NCI-H82 (cell line): ENCODE measurements around the gene RPL32.

ENCODE experiments used
- DNase-seq: peaks from one replicate; lab custom pipeline; 2025; lab: John Stamatoyannopoulos, UW

RPL32 gene

DNA sequence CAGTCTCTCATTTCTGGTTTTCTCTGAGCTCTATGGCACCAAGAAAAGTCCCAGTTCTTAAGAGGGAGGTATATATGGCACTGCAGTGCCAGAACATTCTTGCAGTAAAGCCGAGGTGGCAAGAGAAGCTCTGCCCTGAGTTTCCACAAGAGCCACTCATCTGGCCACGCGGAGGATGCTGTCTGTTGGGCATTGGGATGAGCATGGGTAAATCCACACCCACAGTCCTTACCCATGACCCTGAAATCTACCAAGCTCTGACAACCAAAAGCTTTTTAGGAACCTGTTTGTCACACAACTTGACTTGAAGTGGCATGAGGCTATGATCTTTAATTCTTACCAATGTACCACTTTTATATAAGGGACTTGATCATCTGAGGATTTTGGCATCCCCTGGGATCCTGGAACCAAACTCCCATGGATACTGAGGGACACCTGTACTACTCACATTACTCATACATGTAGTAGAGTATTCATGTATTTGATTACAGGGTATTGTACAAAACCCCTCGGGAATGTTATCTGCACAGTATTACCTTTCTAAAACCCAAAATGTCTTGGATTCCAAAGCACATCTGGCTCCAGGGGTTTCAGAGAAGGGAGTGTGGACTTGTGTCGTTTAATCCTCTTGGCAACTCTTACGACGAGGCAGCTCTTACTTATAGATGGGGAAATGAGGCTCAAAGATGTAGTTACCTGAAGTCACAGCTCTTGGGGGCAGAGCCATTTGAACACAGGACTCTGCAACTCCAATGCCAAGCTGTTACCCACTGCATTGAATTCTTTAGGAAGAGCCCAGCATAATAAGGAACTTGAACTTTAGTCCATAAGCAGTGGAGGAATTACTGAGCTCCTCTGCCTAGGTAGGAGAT lies 8.8 kb downstream of the RPL32 start:
- DNase-seq, result peak; percentile 41

DNA sequence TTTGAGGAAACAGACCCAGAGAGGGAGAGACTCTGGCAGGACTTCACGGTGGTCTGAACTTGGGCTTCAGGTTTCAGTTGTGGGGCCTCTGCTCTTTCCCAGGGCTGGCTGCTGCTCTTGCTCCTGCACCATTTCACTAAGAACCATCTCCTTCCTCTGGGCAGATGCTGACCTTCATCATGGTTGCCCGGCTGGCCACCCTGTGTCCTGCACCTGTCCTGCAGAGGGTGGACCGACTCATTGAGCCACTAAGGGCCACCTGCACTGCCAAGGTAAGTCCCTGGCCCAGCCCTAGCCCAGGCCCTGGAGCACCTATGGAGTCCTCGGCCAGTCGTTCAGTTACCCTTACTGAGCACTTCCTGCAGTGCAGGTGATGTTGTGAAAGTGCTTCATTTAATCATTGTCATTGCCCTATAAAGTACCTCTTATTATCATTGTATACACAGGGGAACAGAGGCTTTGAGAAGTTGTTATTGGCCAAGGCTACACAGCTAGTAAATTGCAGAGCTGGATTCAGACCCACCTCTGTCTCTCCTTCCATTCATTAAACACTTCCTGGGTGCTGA lies 10.0 kb downstream of the RPL32 start:
- DNase-seq, result no peak

DNA sequence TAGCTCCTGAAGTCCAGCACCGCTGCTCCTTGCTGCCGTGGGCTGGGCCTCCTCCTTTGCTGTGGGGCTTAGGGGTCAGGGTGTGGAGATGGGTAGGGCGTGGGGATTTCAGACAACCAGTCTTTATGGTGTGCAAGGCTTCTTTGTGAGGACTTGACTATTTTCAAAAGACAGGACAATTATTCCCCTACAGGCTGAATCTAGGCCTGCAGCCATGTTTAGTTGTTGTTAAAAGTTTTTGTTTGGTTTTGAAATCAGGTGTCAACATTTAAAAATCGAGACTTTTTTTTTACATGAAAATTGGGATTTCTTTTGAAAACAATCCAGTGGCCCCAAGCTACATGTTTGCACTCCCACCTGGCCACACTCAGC lies 10.6 kb downstream of the RPL32 start:
- DNase-seq, result no peak

DNA sequence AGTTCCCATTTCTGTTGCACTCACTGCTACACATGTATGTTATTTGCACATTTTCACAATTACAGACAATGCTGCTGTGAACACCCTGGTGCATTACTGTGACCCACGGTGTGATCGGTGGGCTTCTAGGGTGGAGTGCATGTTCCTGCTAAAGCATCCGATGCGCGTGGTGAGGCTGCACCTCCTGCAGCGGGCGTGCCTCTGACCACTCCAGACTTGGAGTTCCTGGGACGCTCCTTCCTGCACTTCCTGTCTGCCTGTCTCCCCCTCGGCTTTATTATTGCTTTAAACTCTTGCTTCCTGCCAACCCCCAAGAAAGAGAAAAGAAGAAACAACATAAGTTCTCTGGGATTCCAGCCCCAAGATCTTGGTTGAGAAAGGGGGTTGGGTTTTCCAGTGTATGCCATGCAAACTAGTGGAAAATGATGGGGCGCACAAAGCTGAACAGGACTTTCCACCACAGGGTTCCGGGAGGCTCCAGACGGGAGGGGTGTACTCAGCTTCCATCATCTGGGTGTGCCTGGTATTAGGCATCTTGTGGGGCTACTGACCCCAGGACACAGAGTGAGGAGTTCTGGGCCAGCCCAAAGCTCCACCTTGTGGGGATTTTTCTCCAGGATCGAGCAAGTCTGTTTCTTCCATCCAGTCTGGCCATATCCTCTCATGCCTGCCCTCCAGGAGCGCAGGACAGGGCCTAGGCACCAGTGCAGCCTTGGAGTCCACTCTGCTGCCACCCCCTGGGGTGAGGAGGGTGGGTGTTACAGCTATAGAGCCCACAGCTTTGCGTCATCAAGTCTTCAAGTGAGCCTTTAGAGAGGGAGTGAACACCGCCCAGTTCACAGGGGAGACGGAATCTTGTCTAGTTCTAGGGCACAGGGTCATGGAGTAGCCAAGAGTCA lies 11.2 kb downstream of the RPL32 start:
- DNase-seq, result no peak

DNA sequence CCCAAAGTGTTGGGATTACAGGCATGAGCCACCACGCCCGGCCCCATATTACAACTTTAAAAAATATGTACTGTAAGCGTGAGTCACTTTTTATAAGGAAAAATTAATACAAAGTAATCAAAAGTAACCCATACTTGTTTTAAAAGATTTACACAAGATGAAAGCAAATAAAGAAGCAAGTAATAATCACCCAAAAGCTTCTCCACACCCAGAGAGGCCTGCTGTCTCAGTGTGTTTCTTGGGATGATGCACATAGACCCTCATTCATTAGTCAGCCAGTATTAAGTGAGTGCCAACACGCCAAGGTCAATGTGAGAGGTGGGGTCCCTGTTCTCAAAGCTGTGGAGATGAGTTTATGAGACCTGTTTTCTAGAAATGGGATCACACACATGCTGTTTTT lies 12.0 kb downstream of the RPL32 start:
- no peak for DNase-seq

DNA sequence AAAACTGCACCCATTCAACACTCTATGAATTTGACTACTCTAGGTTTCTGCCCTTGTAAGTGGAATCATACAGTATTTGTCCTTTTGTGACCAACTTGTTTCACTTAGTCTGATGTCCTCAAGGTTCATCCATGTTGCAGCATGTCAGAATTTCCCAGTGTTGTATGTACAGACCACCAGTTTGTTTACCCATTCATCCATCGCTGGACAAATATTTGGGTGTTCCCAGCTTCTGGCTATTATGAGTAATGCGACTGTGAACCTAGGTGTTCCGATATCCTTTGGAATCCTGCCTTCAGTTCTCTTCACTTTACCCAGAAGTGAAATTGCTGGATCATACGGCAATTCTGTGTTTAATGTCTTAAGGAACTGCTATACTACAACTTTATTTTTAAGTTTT lies 12.6 kb downstream of the RPL32 start:
- DNase-seq, result no peak

DNA sequence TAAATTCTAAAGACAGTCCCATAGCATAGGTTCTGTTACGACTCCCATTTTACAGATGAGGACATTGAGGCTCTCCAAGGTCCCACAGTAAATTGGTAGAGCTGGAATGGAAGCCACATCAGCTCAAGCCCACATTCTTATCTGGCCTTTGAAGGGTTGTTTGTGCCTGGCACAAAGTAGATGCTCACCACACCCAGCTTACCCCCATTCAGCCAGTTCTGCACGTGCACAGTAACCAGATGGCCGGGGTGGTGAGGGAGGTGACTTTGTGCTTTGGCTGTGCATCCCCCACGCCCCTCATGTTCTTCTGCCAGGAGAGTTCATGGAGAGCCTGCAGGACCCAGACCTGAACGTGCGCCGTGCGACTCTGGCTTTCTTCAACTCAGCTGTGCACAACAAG lies 16.2 kb downstream of the RPL32 start:
- DNase-seq, result no peak

DNA sequence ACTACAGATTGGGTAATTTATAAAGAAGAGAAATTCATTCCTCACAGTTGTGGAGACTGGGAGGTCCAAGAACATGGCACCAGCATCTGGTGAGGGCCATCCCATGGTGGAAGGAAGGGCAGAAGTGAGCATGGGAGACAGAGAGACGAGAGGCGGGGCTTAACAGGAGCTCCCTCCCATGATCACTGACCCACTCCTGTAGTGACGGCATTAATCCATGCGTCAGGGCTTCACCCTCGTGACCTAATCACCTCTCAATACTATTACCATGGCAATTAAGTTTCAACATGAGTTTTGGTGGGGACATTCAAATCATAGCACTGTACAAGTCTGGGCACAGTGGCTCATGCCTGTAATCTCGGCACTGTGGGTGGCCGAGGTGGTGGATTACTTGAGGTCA lies 17.1 kb downstream of the RPL32 start:
- no peak for DNase-seq

DNA sequence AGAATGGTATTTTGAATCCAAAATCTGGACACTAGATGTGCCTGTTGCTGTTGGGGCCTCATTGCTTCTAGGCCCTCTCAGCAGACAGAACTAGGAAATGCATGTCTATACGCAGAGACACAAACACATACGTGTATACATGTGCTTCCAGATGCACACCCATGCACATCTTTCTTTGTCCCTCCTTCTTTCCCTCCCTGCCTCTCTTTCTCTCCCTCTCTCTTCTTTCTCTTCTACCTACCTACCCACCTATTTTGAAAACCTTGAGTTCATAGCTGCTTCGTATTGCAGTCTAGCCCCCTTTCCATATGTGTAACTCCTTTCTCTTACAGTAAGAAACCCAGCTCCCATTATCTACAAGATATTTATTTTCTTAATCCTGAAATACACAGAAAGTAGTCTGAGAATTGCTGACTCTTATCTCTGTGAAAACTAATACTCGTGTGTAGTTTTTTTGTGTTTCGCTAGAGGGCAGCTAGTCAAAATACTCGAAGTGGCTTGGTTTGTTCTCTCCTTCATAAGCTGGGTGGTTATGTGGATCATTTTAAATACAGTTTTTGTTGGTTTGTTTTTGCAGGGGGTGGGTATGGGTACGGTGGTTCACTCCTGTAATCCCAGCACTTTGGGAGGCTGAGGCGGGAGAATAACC lies 18.5 kb downstream of the RPL32 start:
- no peak for DNase-seq

DNA sequence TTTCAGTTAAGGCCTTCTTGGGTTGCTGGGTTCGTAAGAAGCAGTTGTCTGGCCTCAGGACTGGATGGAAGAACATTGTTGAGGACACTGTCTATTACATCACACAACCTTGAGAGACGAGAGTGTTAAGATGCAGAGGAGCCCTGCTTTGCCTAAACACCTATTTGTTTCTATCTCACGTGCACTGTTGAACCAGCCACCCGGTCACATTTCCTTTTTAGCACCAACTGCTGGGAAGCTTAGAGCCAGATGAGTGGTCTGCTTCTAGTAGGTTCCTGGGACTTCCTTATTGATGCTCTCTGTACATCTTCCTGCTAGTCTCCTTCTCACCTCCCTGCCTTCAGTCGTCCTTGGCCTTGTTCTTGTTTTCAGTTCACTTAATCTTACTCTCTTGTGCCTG lies 22.6 kb downstream of the RPL32 start:
- no peak for DNase-seq

DNA sequence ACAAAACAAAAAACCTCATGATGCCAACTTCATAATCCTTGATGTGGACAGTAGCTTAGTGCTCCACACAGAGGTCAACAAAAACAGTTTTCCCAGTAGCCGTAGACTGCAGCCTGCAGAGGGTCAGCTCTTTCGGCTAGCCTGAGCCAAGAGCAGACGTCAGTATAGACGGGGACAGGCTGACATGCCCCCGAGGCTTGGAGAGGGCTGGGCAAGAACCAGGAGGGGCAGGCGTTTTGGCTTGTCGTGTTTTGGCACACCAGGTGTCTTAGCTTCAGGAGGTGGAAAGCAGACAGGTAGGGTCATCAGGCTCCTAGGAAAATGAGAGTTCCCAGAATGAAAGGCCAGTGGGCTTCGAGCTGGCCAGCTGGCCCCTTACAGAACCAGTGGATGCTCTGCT lies 23.1 kb downstream of the RPL32 start:
- no peak for DNase-seq

DNA sequence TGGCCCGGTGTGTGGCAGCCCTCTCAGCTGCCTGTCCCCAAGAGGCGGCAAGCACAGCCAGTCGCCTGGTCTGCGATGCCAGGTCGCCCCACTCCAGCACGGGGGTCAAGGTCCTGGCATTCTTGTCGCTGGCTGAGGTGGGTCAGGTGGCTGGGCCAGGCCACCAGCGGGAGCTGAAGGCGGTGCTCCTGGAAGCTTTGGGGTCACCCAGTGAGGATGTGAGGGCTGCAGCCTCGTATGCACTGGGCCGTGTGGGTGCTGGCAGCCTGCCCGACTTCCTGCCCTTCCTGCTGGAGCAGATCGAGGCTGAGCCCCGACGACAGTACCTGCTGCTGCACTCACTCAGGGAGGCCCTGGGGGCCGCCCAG lies 24.0 kb downstream of the RPL32 start:
- no peak for DNase-seq

DNA sequence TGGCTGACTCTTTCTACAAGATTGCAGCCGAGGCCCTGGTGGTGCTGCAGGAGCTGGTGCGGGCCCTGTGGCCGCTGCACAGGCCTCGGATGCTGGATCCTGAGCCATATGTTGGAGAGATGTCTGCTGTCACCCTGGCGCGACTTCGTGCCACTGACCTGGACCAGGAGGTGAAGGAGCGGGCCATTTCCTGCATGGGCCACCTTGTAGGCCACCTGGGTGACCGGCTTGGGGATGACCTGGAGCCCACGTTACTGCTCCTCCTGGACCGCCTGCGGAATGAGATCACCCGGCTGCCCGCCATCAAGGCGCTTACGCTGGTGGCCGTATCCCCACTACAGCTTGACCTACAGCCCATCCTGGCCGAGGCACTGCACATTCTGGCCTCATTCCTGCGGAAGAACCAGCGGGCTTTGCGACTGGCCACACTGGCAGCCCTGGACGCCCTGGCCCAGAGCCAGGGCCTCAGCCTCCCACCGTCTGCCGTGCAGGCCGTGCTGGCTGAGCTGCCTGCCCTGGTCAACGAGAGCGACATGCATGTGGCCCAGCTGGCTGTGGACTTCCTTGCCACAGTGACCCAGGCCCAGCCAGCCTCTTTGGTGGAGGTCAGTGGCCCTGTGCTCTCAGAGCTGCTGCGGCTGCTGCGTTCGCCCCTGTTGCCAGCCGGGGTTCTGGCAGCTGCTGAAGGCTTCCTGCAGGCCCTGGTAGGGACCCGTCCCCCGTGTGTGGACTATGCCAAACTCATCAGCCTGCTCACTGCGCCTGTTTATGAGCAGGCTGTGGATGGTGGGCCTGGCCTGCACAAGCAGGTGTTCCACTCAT lies 24.6 kb downstream of the RPL32 start:
- DNase-seq, result no peak

DNA sequence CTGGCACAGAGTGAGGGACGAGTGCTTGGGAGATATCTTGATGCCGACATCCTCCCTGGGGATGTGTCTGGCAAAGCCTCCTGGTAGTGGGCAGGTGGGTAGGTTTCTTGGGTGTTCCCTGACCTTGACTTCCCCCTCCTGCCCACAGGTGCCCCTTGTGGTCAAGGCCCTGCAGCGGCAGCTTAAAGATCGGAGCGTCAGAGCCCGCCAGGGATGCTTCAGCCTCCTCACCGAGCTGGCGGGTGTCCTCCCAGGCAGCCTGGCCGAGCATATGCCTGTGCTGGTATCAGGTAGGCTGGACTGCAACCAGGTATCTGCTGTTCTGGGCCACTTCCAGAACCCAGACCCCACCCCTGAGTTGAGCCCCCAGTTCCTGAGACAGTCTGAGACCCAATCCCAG lies 25.6 kb downstream of the RPL32 start:
- no peak for DNase-seq

DNA sequence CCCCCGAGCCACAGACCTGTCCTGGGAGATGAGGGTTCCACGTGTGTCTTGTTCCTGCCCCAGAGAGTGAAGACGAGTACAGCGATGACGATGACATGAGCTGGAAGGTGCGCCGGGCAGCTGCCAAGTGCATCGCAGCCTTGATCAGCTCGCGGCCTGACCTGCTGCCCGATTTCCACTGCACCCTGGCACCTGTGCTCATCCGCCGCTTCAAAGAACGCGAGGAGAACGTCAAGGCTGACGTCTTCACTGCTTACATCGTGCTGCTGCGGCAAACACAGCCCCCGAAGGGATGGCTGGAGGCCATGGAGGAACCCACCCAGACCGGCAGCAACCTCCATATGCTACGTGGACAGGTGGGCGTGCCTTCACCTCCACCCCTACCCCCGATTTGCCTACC lies 26.3 kb downstream of the RPL32 start:
- DNase-seq, result no peak

DNA sequence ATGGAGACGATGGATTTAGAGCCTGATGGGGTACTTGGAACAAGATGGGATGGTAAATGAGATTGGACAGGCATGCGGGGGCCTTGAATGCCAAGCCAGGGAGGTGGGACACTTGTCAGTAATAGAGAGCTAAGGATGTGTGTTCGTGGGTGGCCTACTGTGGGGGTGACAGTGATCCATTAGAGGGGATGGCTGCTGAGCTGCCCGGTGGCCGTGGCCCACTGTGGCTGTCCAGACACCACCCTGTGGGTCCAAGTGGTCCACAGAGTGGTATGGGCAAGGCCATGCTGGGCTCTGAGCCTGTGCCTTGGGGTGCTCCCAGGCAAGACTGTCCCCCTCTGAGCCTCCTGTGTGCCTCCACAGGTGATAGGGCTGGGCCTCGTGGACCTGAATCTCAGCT lies 27.4 kb downstream of the RPL32 start:
- DNase-seq, result no peak

DNA sequence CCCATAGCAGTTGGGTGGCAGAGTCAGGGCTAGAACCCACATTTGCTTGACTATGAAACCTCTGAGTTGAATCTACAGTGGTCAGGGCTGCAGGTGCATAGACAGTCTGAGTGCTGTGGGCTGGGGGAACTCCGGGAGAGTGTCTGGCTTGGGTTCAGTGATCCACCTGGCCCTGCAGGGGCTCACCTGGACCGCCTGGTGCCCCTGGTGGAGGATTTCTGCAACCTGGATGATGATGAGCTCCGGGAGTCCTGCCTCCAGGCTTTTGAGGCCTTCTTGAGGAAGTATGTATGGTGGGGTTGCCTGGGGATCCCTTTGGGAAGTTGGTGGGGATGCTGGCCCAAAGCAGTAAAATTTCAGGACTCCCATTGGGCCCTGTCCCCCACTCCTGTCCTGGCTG lies 28.6 kb downstream of the RPL32 start:
- DNase-seq, result no peak

DNA sequence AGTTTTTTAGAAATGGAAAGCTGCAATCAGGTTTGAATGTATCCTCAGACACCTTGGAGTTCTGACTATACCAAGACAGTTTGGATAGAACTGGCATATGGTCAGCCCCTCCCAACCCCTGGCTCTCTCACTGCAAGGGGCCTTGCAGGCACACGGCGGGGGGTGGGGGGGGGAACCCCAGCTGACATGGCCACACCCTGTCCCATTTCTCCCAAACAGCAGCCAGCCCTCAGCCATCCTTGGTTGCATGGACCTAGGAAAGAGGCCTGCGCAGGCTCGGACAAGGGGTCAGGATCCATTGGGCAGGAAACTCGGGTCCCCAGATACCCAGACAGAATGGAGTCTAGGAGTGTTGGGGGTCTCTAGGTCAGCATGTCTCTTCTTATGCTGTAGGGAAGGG lies 30.4 kb downstream of the RPL32 start:
- DNase-seq, result no peak

DNA sequence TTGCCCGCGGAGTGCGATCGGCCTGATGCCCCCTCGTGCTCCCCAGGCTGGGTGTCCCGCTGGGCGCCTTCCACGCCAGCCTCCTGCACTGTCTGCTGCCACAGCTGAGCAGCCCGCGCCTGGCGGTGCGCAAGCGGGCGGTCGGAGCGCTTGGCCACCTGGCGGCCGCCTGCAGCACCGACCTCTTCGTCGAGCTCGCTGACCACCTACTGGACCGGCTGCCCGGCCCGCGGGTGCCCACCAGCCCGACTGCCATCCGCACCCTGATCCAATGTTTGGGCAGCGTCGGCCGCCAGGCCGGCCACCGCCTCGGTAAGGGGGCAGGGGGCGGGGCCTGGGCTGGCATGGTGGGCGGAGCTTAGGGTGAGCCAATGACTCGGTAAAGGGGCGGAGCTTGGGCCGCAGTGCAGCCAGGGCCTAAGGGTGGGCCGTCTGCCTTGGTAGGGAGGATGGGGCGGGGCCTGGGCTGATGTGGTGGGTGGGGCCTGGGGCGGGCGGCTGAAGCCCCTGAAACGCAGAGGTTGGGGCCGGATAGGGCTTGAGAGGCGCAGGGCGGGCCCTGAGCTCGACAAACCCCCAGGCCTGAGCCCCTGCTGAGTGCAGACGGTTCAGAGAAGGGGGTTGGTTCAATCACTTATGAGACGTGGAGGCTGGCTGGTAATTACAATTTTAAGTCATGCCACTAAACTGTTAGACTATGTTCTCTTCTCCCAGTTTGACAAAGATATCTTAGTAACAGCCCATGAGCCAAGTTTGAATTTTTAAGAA lies 31.2 kb downstream of the RPL32 start:
- DNase-seq, result peak; percentile 29

DNA sequence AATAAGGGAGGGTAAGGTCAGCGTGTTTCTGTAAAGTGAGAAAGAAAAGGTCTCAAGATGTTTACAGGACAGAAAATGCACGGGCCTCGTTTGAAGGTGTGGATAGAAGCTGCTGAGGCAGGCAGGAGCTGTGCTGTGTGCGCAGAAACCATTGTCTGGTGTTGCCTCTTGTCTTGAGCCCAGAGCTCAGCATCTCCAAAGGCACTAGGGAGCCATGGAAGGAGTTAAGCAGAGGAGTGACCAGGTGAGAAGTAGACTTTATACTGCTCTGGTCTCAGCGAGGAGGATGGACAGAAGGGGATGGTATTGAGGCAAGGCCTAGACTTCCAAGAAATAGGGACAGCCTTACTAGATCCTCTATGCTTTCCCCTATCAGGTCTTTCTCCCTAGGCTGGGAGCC lies 31.9 kb downstream of the RPL32 start:
- no peak for DNase-seq

DNA sequence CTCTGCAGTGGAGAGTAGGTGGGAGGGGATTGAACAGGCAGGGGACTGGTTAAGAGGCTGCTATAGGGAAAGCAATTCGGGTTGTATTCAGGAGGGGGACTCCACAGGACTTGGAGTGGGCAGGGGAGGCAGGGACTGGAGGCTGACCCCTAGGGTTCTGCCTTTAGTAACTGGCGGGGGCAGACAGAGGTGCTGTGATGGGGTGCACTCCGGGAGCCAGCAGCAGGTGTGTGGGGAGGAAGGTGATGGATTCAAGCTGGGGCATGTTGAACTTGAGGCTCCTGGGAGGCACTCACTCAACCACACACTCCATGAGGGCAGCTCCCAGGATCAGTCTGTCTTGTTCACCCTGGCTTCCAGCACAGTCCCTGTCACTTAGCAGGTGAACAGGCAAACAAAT lies 32.4 kb downstream of the RPL32 start:
- no peak for DNase-seq
